Activated CD8-positive, alpha-beta memory T cell treated with anti-CD3 and anti-CD28 coated beads, Interleukin-2, amount 50 U/mL, for 1 hour (primary cell): ENCODE measurements around the gene ENC1.
A peak's percentile ranks its signal among the peaks of the same experiment; 100 is the strongest.
"Not testable (repeated sequence)": the region's sequence is repeated elsewhere in the genome, so short reads cannot be mapped to it uniquely, and the experiment has no call there.

Experiments used
- DNase-seq: peaks from one replicate; pipeline ENCODE4 v3.0.0-alpha.2; 2020; ENCODE audit errors: extremely low read depth

ENC1 gene, protein sequence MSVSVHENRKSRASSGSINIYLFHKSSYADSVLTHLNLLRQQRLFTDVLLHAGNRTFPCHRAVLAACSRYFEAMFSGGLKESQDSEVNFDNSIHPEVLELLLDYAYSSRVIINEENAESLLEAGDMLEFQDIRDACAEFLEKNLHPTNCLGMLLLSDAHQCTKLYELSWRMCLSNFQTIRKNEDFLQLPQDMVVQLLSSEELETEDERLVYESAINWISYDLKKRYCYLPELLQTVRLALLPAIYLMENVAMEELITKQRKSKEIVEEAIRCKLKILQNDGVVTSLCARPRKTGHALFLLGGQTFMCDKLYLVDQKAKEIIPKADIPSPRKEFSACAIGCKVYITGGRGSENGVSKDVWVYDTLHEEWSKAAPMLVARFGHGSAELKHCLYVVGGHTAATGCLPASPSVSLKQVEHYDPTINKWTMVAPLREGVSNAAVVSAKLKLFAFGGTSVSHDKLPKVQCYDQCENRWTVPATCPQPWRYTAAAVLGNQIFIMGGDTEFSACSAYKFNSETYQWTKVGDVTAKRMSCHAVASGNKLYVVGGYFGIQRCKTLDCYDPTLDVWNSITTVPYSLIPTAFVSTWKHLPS

GRCh38 chr5:74640450-74640953, at the start of gene ENC1:
TSS of gene ENC1 (minus strand) at chr5:74640728. CDS start at chr5:74636485, 4,243 bp downstream.
- peak; percentile 9 for DNase-seq

- DNase-seq: no peak
Observed at GRCh38 chr5:74686962-74687751, 46.6 kb upstream of the ENC1 start.

DNA sequence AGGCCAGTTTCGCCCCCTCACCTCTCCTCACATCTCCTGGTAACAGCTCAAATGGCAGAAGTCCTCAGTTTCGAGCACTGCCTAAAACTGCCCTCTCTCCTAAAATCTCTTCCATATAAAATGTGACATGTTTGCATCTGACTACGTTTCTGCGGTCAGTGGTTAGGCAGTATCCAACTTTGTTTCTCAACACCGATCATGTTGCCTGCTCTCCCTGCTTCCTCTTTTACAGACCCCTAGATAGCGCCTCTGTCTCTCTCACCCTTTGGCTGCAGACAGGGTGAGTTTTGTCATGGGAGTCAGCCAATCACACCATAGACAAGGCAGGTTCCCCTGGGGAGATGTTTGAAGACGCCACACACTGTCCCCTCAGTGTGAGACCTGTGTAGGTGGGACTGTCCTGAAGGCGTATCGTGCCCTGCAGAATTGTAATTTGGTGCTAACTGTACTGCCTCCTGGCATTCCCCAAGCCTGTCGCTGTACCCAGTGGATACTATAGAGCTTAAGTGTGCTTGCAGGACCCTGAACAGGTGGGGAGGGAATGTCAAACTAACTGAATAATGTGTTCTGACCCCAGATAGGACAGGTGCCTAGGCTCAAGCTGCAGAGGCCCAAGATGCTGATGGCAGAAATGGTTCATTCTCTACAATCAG, 45.6 kb upstream of the ENC1 start:
- DNase-seq: no peak

DNA sequence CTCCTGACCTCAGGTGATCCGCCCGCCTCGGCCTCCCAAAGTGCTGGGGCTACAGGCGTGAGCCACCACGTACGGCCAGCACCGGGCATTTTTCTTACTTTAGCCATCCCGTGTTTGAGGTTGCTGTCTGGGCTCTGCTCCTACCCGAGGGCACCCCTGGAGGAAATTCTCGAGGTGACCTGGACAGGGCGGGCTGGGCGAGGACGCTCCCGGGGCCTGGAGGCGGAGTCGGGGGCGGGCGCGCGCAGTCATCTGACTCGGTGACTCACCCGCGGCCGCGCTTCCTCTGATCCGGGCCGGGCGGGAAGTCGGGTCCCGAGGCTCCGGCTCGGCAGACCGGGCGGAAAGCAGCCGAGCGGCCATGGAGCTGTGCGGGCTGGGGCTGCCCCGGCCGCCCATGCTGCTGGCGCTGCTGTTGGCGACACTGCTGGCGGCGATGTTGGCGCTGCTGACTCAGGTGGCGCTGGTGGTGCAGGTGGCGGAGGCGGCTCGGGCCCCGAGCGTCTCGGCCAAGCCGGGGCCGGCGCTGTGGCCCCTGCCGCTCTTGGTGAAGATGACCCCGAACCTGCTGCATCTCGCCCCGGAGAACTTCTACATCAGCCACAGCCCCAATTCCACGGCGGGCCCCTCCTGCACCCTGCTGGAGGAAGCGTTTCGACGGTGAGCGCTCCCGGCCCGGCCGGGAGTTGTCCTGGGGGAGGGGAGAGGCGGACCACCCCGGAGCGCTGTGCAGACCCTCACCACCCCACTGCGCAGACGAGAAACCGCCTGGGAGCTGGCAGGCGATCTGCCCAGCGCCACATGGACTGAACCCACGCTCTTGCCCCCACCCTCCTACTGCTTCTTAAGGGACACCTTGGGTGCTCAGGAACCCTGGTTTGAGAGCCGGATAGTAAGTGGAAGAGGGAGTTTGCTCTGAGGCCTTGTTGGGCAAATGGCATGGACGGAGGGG, 44.6 kb upstream of the ENC1 start, which contains the start of gene HEXB:
Gene HEXB, plus strand, starts transcription at position 334 of the 952 bp plus-strand sequence. Its CDS starts 28 bp downstream, at position 362.
- DNase-seq: peak; percentile 45

- no peak for DNase-seq
Observed at GRCh38 chr5:74679966-74680365, 39.4 kb upstream of the ENC1 start.

DNA sequence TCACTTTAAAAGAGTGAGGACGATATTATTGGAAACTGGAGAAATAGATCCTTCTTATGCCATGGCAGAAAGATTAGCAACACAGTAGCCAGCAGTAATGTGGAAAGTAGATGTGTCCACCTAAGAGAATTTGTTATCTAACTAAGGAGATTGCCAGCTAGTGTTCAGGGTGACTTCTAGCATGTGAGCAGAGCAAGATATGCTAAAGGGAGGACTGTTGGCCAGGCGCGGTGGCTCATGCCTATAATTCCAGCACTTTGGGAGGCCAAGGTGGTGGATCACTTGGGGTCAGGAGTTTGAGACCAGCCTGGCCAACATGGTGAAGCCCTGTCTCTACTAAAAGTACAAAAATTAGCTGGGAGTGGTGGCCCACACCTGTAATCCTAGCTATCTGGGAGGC, 38.8 kb upstream of the ENC1 start:
- not testable (repeated sequence) for DNase-seq

DNA sequence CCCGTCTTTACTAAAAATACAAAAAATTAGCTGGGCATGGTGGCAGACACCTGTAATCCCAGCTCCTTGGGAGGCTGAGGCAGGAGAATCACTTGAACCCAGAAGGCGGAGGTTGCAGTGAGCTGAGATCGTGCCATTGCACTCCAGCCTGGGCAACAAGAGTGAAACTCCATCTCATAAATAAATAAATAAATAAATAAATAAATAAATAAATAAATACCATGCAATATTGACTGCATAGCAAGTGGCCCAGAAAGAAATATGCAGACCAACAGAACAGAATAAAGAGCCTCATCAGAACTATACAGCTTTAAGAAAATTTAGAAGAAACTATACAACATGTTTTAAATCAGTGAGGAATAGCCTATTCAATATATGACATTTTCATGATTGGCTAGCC, 37.6 kb upstream of the ENC1 start:
- not testable (repeated sequence) for DNase-seq

- DNase-seq: not testable (repeated sequence)
Observed at GRCh38 chr5:74676466-74676865, 35.9 kb upstream of the ENC1 start.

DNA sequence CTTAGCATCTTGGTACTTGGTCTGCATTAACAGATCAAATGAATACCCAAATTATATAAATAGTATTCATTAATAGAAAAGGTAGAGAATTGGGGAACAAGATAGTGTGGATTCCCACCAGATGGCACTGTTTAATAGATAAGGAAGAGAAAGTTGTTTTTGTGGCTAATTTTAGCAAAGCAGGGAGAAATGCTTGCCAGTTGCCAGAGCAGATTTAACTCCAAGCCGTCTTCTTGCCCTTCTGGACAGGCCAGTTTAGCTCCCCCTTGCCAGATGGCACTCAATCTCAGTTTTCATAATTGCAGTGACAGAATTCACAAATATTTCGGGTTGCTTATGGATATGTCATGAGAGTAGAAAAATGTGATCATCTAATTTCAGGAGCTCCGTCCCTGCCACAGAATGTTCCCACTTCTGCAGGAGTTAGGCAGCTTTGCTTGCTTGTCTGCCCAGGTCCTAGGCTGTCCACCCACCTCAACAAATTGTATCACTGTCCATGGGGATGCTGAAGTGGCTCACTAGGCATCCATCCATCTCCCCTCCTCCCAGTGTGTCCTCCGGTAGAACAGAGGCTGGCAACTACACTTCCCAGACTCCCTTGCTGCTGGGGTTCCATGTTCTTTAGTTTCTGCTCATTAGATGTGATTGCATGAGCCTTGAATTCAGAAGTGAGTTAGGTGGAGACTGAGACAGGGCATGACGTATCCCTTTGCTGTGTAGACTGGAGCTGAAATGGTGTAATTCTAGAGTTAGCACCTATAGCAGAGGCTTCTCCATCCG, 32.7 kb upstream of the ENC1 start:
- DNase-seq: no peak

- no peak for DNase-seq
Observed at GRCh38 chr5:74672215-74672877, 31.8 kb upstream of the ENC1 start.

DNA sequence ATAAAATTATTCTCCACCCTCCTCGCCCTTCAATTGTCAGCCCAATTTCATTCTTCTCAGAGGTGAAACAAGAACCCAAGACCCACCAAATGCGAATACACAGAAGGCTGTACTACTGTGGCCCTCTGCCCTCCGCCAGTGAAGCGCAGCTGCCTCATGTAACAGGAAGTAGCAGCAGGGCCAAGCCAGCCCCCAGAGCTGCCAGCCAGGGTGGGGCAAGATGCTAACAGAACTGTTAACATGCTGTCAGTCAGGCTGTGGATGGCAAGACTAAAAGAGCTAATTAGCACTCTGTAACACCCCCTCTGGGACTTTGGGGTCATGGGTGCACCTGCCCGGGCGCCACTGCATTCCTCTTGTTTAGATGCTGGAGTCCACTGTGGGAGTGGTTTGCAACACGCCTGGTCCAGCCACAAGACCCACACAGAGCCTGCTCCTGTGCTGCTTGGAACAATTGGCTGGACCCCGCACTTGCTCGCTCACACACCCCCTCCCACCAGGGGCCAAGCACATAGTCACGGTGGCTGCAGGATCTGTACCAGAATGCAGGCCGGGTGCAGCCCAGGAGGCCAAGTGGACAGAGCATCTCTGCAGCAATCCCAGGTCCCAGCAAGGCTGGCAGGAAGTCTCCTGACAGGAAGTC, 30.0 kb upstream of the ENC1 start:
- DNase-seq: no peak

GRCh38 chr5:74669821-74670220, 29.3 kb upstream of the ENC1 start:
- no peak for DNase-seq

- DNase-seq: no peak
Observed at GRCh38 chr5:74667396-74667795, 26.9 kb upstream of the ENC1 start.

DNA sequence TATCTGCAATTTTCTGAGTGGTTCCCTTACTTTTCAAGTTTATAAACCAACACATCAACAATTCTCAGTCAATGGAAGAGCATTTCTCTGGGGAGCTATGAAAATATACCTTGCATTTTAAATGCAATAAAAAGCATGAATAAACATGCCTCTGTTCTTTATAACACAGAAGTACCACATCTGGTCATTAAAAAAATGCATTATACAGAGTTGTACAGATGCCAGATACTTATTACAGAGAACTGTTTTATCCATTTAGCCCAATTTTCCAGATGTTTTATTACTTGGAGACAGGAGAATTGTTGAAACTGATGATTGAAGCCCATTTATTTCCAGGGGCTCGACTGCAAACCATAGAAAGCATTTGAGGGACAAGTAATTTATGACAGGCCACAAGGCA, 25.3 kb upstream of the ENC1 start:
- DNase-seq: no peak

- DNase-seq: no peak
Observed at GRCh38 chr5:74665273-74665672, 24.7 kb upstream of the ENC1 start.

GRCh38 chr5:74664551-74664950, 24.0 kb upstream of the ENC1 start:
- DNase-seq: no peak

DNA sequence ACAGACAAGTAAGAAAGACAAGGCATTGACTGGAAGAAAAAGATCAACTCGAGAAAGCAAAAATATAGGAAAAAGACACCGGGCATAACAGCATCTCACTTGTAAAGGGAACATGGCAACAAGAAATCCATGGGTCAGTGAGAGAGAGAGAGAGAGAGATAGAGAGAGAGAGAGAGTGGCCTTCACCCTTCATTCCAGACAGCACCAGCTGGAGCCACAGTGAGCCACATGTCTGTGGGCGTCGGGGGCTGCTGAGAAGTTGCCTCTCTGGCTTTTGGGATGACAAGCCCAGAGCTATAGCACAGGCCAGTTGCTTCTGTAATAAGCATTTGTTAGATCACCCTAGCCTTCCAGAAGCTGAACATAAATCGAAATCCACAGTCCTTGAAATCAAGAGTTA, 20.3 kb upstream of the ENC1 start:
- no peak for DNase-seq

DNA sequence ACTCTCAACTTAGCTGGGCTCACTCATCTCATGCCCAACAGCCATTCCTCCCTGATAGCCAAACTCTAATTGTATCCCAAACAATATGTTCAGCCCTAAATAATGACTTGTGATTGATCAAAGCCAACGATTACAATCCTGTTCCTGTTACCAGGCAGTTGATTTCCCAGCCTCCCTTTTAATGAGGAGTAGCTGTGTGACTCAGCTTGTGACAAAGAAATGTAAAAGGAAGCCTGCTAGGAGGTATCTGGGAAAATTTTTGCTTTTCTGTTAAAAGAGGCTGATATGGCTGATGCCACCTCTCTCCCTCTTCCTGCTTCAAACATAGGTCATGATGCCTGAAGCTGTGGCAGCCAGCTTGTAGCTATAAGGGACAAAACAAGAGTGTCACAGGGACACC, 19.6 kb upstream of the ENC1 start:
- no peak for DNase-seq

GRCh38 chr5:74659172-74659571, 18.6 kb upstream of the ENC1 start:
- no peak for DNase-seq
